ENCODE measurements around the gene STYXL2. TPM values are rescaled to one million over a fixed set of nuclear protein-coding genes. Genes with fewer than 3 reads are reported as not detected.

The STYXL2 gene
- total and polyA plus RNA-seq, 2 of the 4 experiments (the other 2 are of a cell fraction): not detected

DNA sequence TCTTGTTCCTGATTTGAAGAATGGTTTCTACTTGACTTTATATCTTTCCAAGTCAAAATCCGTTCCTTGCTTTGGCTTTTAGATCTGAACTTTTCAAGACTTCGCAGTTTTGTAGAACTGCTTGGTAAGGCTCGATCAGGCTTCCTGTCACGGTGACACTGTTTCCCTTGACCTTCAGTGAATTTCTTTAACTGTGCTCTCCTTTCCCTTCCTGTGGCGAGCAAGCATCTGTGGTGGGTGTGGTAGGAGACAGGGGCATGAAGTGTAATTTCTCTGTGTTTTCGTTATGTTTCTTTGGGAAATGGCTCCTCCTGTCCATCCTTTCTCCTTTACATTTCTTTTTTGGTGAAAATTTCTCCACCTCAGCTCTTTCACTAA is 10.4 kb downstream of the STYXL2 start:
- no peak overlapping the region for H2AFZ ChIP-seq (replicated peaks; ENCODE audit: low read length, poor library complexity)
- no peak overlapping the region for H3K56ac ChIP-seq (ENCODE audit: extremely low read depth, insufficient read depth, low read length)
- H3K36me3 ChIP-seq (ENCODE audit: control insufficient read depth, insufficient read depth, low read length): no peaks in the 10 kb centered on the region
- no peak overlapping the region for H3K27ac ChIP-seq (ENCODE audit: insufficient read depth, low read length)
- H3K4ac ChIP-seq (ENCODE audit: low read depth, low read length): no peak overlapping the region
- H2BK5ac ChIP-seq (ENCODE audit: low read depth, low read length, poor library complexity, severe bottlenecking): no peak overlapping the region
- no peaks in the 10 kb centered on the region for H3K9me1 ChIP-seq (ENCODE audit: insufficient read depth, low read length)
- H4K20me1 ChIP-seq (ENCODE audit: insufficient read depth, low read length): no peaks in the 10 kb centered on the region
- no peak overlapping the region for H2BK20ac ChIP-seq (ENCODE audit: low read depth, low read length)
- no peak overlapping the region for H3K4me3 ChIP-seq (ENCODE audit: insufficient read depth, low read depth, low read length)
- no peaks in the 10 kb centered on the region for H3K79me1 ChIP-seq (ENCODE audit: low read depth in 1 of 2, low read length in 2 of 2)
- TF ChIP-seq RCOR1 (IDR thresholded peaks at IDR 0.05; ENCODE audit: insufficient replicate concordance, low read length) (no peak), FOS (IDR thresholded peaks at IDR 0.05; ENCODE audit: low read depth, low read length) (no peak), BHLHE40 (IDR thresholded peaks at IDR 0.05; ENCODE audit: low read depth, low read length) (no peak), RAD21 (IDR thresholded peaks at IDR 0.05; ENCODE audit: low read length) (no peak)
- TF ChIP-seq, protein P1, sequence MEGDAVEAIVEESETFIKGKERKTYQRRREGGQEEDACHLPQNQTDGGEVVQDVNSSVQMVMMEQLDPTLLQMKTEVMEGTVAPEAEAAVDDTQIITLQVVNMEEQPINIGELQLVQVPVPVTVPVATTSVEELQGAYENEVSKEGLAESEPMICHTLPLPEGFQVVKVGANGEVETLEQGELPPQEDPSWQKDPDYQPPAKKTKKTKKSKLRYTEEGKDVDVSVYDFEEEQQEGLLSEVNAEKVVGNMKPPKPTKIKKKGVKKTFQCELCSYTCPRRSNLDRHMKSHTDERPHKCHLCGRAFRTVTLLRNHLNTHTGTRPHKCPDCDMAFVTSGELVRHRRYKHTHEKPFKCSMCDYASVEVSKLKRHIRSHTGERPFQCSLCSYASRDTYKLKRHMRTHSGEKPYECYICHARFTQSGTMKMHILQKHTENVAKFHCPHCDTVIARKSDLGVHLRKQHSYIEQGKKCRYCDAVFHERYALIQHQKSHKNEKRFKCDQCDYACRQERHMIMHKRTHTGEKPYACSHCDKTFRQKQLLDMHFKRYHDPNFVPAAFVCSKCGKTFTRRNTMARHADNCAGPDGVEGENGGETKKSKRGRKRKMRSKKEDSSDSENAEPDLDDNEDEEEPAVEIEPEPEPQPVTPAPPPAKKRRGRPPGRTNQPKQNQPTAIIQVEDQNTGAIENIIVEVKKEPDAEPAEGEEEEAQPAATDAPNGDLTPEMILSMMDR (conservative IDR thresholded peaks at IDR 0.05; ENCODE audit: low read depth, low read length): no peak
- H4K5ac ChIP-seq (ENCODE audit: low read depth, low read length): no peak overlapping the region
- peaks cover 3% of the 10 kb centered on the region; the same call in 1 of the 2 replicates for H3K27me3 ChIP-seq (ENCODE audit: control insufficient read depth, insufficient read depth, low read length)
- H2BK15ac ChIP-seq (ENCODE audit: low read depth, low read length): no peak overlapping the region
- H4K8ac ChIP-seq (ENCODE audit: low read depth in 2 of 2, low read length in 2 of 2): no peak overlapping the region
- H3K4me1 ChIP-seq (ENCODE audit: control insufficient read depth, insufficient read depth, low read length): no peaks in the 10 kb centered on the region
- no peak overlapping the region for H2AK9ac ChIP-seq (replicated peaks; ENCODE audit: low read depth, low read length, poor library complexity)
- POLR2A ChIA-PET (ENCODE audit: unreplicated experiment): no interaction called here
- H3K18ac ChIP-seq (ENCODE audit: low read depth, low read length): no peak overlapping the region
- H2BK120ac ChIP-seq (ENCODE audit: low read depth, low read length): no peak overlapping the region
- intact Hi-C loops (cut with micrococcal nuclease): no loop called here
- WGBS, 2 experiments (ENCODE audit: extremely low coverage in 2 of 2, insufficient read length in 1 of 2): no CpG with 5 or more reads among the region's 6 CpGs
- BruUV-seq (replicated peaks): no TSS peak
- no peak overlapping the region for H4K91ac ChIP-seq (ENCODE audit: insufficient read depth, low read depth, low read length)
- H2AK5ac ChIP-seq (ENCODE audit: low read depth, low read length): no peak overlapping the region
- no peak for DNase-seq
- H3K9me3 ChIP-seq (ENCODE audit: control insufficient read depth, insufficient read depth, low read length): no peaks in the 10 kb centered on the region
- dilution Hi-C loops (cut with HindIII; ENCODE audit: low sequenced_read_pairs, unreplicated experiment): no loop called here
- H3K23ac ChIP-seq (ENCODE audit: low read depth, low read length): no peak overlapping the region
- H3K4me2 ChIP-seq (ENCODE audit: low read depth, low read length): no peak overlapping the region
- no peak overlapping the region for H3K9ac ChIP-seq (ENCODE audit: low read depth, low read length)
- H3K14ac ChIP-seq (replicated peaks; ENCODE audit: low read depth, low read length): no peak overlapping the region
- ATAC-seq (ENCODE audit: low read depth): no peak
- CTCF ChIA-PET: no interaction called here
- in situ Hi-C loops (cut with MboI; ENCODE audit: low sequenced_read_pairs): no loop called here

All from IMR-90 (cell line).